ENCODE results near the gene C2CD4C. TPM values are rescaled to one million over a fixed set of nuclear protein-coding genes. Genes with fewer than 3 reads are reported as not detected.

C2CD4C gene
- total and polyA plus RNA-seq, 12 donors: 0.17 to 3.2 (median 1.2) TPM; not detected in 1

- TF ChIP-seq CTCF (IDR thresholded peaks at IDR 0.05) (no peak), POLR2A (IDR thresholded peaks at IDR 0.05) (no peak)
- Histone ChIP-seq H3K4me1 (replicated peaks in 1 of 2) (no peaks in the 10 kb centered on the region), H3K27ac (no peak overlapping the region), H3K27me3 (peaks cover 7% of the 10 kb centered on the region), H3K4me3 (no peak overlapping the region), H3K36me3 (replicated peaks in 1 of 2) (no peaks in the 10 kb centered on the region), H3K9me3 (replicated peaks in 1 of 3) (no peaks in the 10 kb centered on the region)
- intact Hi-C loops (cut with DNase I): no loop called here
- DNase-seq: no peak
- WGBS, 4 donors: 84 to 91% (median 88%) methylated on average over 16 of the region's 16 CpGs
Observed at GRCh38 chr19:379796-380195, 29.2 kb downstream of the C2CD4C start.

GRCh38 chr19:378706-379105 is 30.2 kb downstream of the C2CD4C start:
- WGBS, 4 donors: 83 to 93% (median 88%) methylated on average over 8 to 14 of the region's 14 CpGs
- H3K27me3 ChIP-seq: peaks cover 6% of the 10 kb centered on the region
- intact Hi-C loops (cut with DNase I): no loop called here

GRCh38 chr19:377801-378581 is 31.0 kb downstream of the C2CD4C start:
- WGBS, 4 donors: 55 to 76% (median 67%) methylated on average over 14 to 38 of the region's 38 CpGs
- no peaks in the 10 kb centered on the region for H3K4me1 ChIP-seq (replicated peaks in 1 of 2)
- H3K9me3 ChIP-seq (replicated peaks in 1 of 3): no peaks in the 10 kb centered on the region
- H3K27ac ChIP-seq: no peak overlapping the region
- no peak for TF ChIP-seq POLR2A (IDR thresholded peaks at IDR 0.05)
- no peak for TF ChIP-seq CTCF (IDR thresholded peaks at IDR 0.05)
- no peak overlapping the region for H3K4me3 ChIP-seq
- no peak for DNase-seq
- intact Hi-C loops (cut with DNase I): no loop called here
- peaks cover 4% of the 10 kb centered on the region for H3K27me3 ChIP-seq
- no peaks in the 10 kb centered on the region for H3K36me3 ChIP-seq (replicated peaks in 1 of 2)

More at GRCh38 chr19:378706-379105, 30.2 kb downstream of the C2CD4C start:
- Histone ChIP-seq H3K4me3 (no peak overlapping the region), H3K36me3 (replicated peaks in 1 of 2) (no peaks in the 10 kb centered on the region), H3K4me1 (replicated peaks in 1 of 2) (no peaks in the 10 kb centered on the region), H3K9me3 (replicated peaks in 1 of 3) (no peaks in the 10 kb centered on the region), H3K27ac (no peak overlapping the region)
- TF ChIP-seq CTCF (IDR thresholded peaks at IDR 0.05) (no peak), POLR2A (IDR thresholded peaks at IDR 0.05) (no peak)
- DNase-seq: no peak

GRCh38 chr19:376111-376470 is 32.9 kb downstream of the C2CD4C start:
- no peak for DNase-seq
- TF ChIP-seq CTCF (IDR thresholded peaks at IDR 0.05): no peak
- no peak for TF ChIP-seq POLR2A (IDR thresholded peaks at IDR 0.05)
- intact Hi-C loops (cut with DNase I): no loop called here
- Histone ChIP-seq H3K4me3 (no peak overlapping the region), H3K9me3 (replicated peaks in 1 of 3) (no peaks in the 10 kb centered on the region), H3K36me3 (replicated peaks in 1 of 2) (no peaks in the 10 kb centered on the region), H3K4me1 (replicated peaks in 1 of 2) (no peaks in the 10 kb centered on the region), H3K27me3 (peaks cover 4% of the 10 kb centered on the region), H3K27ac (no peak overlapping the region)
- 83 to 93% (median 90%) methylated on average over 6 to 8 of the region's 8 CpGs for WGBS, 4 donors

Measured in adrenal gland (tissue), 12 donors.